ENCODE results near the gene BCAP29. TPM values are rescaled to one million over a fixed set of nuclear protein-coding genes. Genes with fewer than 3 reads are reported as not detected.

BCAP29 gene
- total and polyA plus RNA-seq, 9 of the 15 experiments (the other 6 are each of a cell fraction or from before 2014, with no cell fraction given): 63.4 to 137 (median 79.7) TPM

- Histone ChIP-seq H3K36me3 (ENCODE audit: control insufficient read depth, insufficient read depth, low read length) (no peaks in the 10 kb centered on the region), H3K79me2 (ENCODE audit: control insufficient read depth, insufficient read depth, low read length) (no peaks in the 10 kb centered on the region), H3K27me3 (ENCODE audit: control insufficient read depth in 2 of 2, insufficient read depth in 2 of 2, low read length in 2 of 2) (no peaks in the 10 kb centered on the region), H4K20me1 (replicated peaks; ENCODE audit: control insufficient read depth, insufficient read depth, low read length) (no peaks in the 10 kb centered on the region), H3K4me1 (replicated peaks in 1 of 2; ENCODE audit: control insufficient read depth in 2 of 2, insufficient read depth in 2 of 2, low read length in 2 of 2) (peaks cover 12% of the 10 kb centered on the region in 2 experiments; a peak in 4 of 5 replicates), H3K9me3 (replicated peaks; ENCODE audit: control insufficient read depth, insufficient read depth, low read depth, low read length) (no peaks in the 10 kb centered on the region), H3K9me1 (ENCODE audit: control insufficient read depth, insufficient read depth, low read length) (no peaks in the 10 kb centered on the region), H2AFZ (ENCODE audit: low read depth, low read length) (no peak overlapping the region), H3K27ac (ENCODE audit: extremely low read depth, low read depth, low read length) (no peak overlapping the region), H3K4me2 (ENCODE audit: insufficient read depth, low read length) (no peak overlapping the region), H3K4me3 (no peak overlapping the region), H3K9ac (ENCODE audit: insufficient read depth in 1 of 2, low read depth in 2 of 2, low read length in 2 of 2) (no peak overlapping the region)
- WGBS (ENCODE audit: insufficient coverage, low coverage, missing lambda C conversion rate): 85% methylated on average over 20 of the region's 20 CpGs
- FAIRE-seq (no peak), DNase-seq (ENCODE audit: extremely low read depth in 1 of 4, low spot score in 3 of 4) (no peak), ATAC-seq (no peak)
- no TSS peak for BruUV-seq (replicated peaks)
- ChIA-PET CTCF (ENCODE audit: low intra/inter-chr PET ratio) (no interaction called here), POLR2A (no interaction called here)
- intact Hi-C loops (cut with micrococcal nuclease) (no loop called here), in situ Hi-C loops (cut with MboI) (no loop called here)
- no peak for TF ChIP-seq CREB1 (IDR thresholded peaks at IDR 0.05)
- TF ChIP-seq CREB1 (CRISPR knock-in tag; IDR thresholded peaks at IDR 0.05): 0 out of 2 replicates have a peak, but pooled peaks have one; percentile 23
- no peak for TF ChIP-seq ZNF644 (tag; IDR thresholded peaks at IDR 0.05; ENCODE audit: low read depth)
Observed at GRCh38 chr7:107661865-107662379, 81.9 kb downstream of the BCAP29 start.

DNA sequence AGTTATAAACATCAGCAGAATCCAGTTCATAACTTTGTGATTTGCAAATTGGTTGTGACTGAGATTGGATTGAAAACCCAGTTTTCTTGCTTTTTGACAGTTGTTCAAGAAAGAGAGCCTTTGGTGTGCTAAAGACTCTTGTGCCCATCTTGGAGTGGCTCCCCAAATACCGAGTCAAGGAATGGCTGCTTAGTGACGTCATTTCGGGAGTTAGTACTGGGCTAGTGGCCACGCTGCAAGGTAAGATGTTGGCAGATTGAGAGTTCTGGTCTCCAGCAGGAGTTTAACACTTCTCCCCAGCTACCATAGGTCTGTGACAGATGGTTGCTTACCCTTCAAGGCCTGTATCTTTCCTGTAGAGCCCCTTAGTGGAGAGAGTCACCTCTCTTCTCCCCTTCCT is 83.2 kb downstream of the BCAP29 start:
- no peaks in the 10 kb centered on the region for H4K20me1 ChIP-seq (replicated peaks; ENCODE audit: control insufficient read depth, insufficient read depth, low read length)
- H3K9me1 ChIP-seq (ENCODE audit: control insufficient read depth, insufficient read depth, low read length): no peaks in the 10 kb centered on the region
- no peaks in the 10 kb centered on the region for H3K9me3 ChIP-seq (replicated peaks; ENCODE audit: control insufficient read depth, insufficient read depth, low read depth, low read length)
- no peak overlapping the region for H3K4me2 ChIP-seq (ENCODE audit: insufficient read depth, low read length)
- POLR2A ChIA-PET: no interaction called here
- CTCF ChIA-PET (ENCODE audit: low intra/inter-chr PET ratio): interaction anchor here (0.6 kb wide), 1 partner anchor 25 kb away, joined by 3 read pairs; no protein-coding TSS in a partner anchor
- H3K4me1 ChIP-seq (replicated peaks in 1 of 2; ENCODE audit: control insufficient read depth in 2 of 2, insufficient read depth in 2 of 2, low read length in 2 of 2): peaks cover 12% of the 10 kb centered on the region in 2 experiments; a peak in 4 of 5 replicates
- no peaks in the 10 kb centered on the region for H3K79me2 ChIP-seq (ENCODE audit: control insufficient read depth, insufficient read depth, low read length)
- no peaks in the 10 kb centered on the region for H3K27me3 ChIP-seq (ENCODE audit: control insufficient read depth in 2 of 2, insufficient read depth in 2 of 2, low read length in 2 of 2)
- intact Hi-C loops (cut with micrococcal nuclease) (no loop called here), in situ Hi-C loops (cut with MboI) (no loop called here)
- no peak overlapping the region for H2AFZ ChIP-seq (ENCODE audit: low read depth, low read length)
- H3K27ac ChIP-seq (ENCODE audit: extremely low read depth, low read depth, low read length): no peak overlapping the region
- BruUV-seq (replicated peaks): no TSS peak
- no peak overlapping the region for H3K4me3 ChIP-seq
- DNase-seq (ENCODE audit: extremely low read depth in 1 of 4, low spot score in 3 of 4) (no peak), ATAC-seq (no peak), FAIRE-seq (no peak)
- TF ChIP-seq, protein P1, sequence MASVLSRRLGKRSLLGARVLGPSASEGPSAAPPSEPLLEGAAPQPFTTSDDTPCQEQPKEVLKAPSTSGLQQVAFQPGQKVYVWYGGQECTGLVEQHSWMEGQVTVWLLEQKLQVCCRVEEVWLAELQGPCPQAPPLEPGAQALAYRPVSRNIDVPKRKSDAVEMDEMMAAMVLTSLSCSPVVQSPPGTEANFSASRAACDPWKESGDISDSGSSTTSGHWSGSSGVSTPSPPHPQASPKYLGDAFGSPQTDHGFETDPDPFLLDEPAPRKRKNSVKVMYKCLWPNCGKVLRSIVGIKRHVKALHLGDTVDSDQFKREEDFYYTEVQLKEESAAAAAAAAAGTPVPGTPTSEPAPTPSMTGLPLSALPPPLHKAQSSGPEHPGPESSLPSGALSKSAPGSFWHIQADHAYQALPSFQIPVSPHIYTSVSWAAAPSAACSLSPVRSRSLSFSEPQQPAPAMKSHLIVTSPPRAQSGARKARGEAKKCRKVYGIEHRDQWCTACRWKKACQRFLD (CRISPR knock-in tag; IDR thresholded peaks at IDR 0.05): no peak
- TF ChIP-seq ATF7 (IDR thresholded peaks at IDR 0.05) (peak; percentile 79; the same call in 1 of the 2 replicates), ZNF583 (CRISPR knock-in tag; IDR thresholded peaks at IDR 0.05) (no peak), ZNF707 (CRISPR knock-in tag; conservative IDR thresholded peaks at IDR 0.05) (no peak), CREM (IDR thresholded peaks at IDR 0.05; ENCODE audit: low read depth) (peak; percentile 43), ATF1 (CRISPR knock-in tag; IDR thresholded peaks at IDR 0.05) (no peak), ATF1 (tag; IDR thresholded peaks at IDR 0.05) (peak; percentile 33; the same call in 1 of the 2 replicates)
- TF ChIP-seq, protein P2, sequence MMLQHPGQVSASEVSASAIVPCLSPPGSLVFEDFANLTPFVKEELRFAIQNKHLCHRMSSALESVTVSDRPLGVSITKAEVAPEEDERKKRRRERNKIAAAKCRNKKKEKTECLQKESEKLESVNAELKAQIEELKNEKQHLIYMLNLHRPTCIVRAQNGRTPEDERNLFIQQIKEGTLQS (IDR thresholded peaks at IDR 0.05): peak; percentile 66
- TF ChIP-seq, protein P2 (CRISPR knock-in tag; conservative IDR thresholded peaks at IDR 0.05): no peak
- WGBS (ENCODE audit: insufficient coverage, low coverage, missing lambda C conversion rate): 28% methylated on average over 4 of the region's 4 CpGs
- H3K9ac ChIP-seq (ENCODE audit: insufficient read depth in 1 of 2, low read depth in 2 of 2, low read length in 2 of 2): no peak overlapping the region
- H3K36me3 ChIP-seq (ENCODE audit: control insufficient read depth, insufficient read depth, low read length): no peaks in the 10 kb centered on the region
